Endothelial cell of umbilical vein (primary cell): ENCODE results near the gene TSPAN18. TPM values are rescaled to one million over a fixed set of nuclear protein-coding genes. Genes with fewer than 3 reads are reported as not detected.

ENCODE experiments used
- BruUV-seq: library from RNA; stranded (reverse); fragments of 400-500 nt; replicated peaks from 2 replicates; lab custom pipeline; 2021; lab: Mats Ljungman, UMichigan
- CTCF ChIA-PET: fragments of 300-600, 350-600 bp; sonication (Branson Sonifier 250); formaldehyde crosslinking; loops from one replicate; lab custom pipeline; 2021; ENCODE audit warnings: antibody characterized with exemption, inconsistent platforms; lab: Charles Lee
- POLR2A ChIA-PET: fragments of 300-600, 350-600 bp; sonication (Branson Sonifier 250); formaldehyde crosslinking; loops from one replicate; lab custom pipeline; 2021; ENCODE audit warnings: antibody characterized with exemption, inconsistent platforms; lab: Charles Lee
- DNase-seq: peaks from one replicate; pipeline ENCODE4 v3.0.0-alpha.2; 2011; ENCODE audit warnings: low read depth, low spot score
- FAIRE-seq: peaks from 2 replicates; lab custom pipeline; 2011; peaks lifted over from hg19 to GRCh38; lab: Jason Lieb, UNC
- H2AFZ ChIP-seq: 2 replicates; pipeline ENCODE4 v1.6.0; 2012; ENCODE audit warnings: low read depth, low read length, control low read depth, inconsistent platforms
- H3K27ac ChIP-seq: 2 replicates; pipeline ENCODE4 v1.5.1; 2011; ENCODE audit warnings: low read depth, mild to moderate bottlenecking, control low read depth, low read length, moderate library complexity; ENCODE audit not compliant: insufficient read depth
- H3K27me3 ChIP-seq, 2 experiments: 2 replicates each; pipeline versions ENCODE4 v1.6.0 to v1.6.1; 2011; ENCODE audit warnings: low read length in 2 of 2, mixed read lengths in 1 of 2; ENCODE audit not compliant: control insufficient read depth in 2 of 2, insufficient read depth in 2 of 2
- H3K36me3 ChIP-seq, 2 experiments: 2 replicates in 1 of 2; 3 replicates in 1 of 2; pipeline ENCODE4 v1.5.1; 2011; ENCODE audit warnings: low read length in 2 of 2, mild to moderate bottlenecking in 1 of 2, moderate library complexity in 1 of 2; ENCODE audit not compliant: control insufficient read depth in 2 of 2, insufficient read depth in 2 of 2; ENCODE audit errors: extremely low read depth in 1 of 2
- H3K4me1 ChIP-seq: 3 replicates; pipeline ENCODE4 v1.5.1; 2011; ENCODE audit warnings: mild to moderate bottlenecking, low read length; ENCODE audit not compliant: control insufficient read depth, insufficient read depth; ENCODE audit errors: extremely low read depth
- H3K4me2 ChIP-seq: 2 replicates; pipeline ENCODE4 v1.6.1; 2011; ENCODE audit warnings: low read length, control low read depth, mixed read lengths; ENCODE audit not compliant: insufficient read depth
- H3K4me3 ChIP-seq, 3 experiments: fragments of 200-600 bp in 1 of 3; sonication (generic), shearing (Covaris generic) in 1 of 3; replicated peaks in 1 of 3; 2 replicates each; pipeline ENCODE4 v1.5.1; 2011 to 2016; ENCODE audit warnings: control low read depth in 3 of 3, low read length in 3 of 3, mild to moderate bottlenecking in 2 of 3, inconsistent platforms in 1 of 3, low read depth in 1 of 3, moderate library complexity in 1 of 3; ENCODE audit not compliant: insufficient read depth in 1 of 3
- H3K79me2 ChIP-seq: 2 replicates; pipeline ENCODE4 v1.6.0; 2012; ENCODE audit warnings: low read length, inconsistent platforms; ENCODE audit not compliant: control insufficient read depth, insufficient read depth
- H3K9ac ChIP-seq: replicated peaks from 2 replicates; pipeline ENCODE3; 2011; ENCODE audit warnings: low read length, control low read depth; ENCODE audit not compliant: insufficient read depth; ENCODE audit errors: extremely low read depth
- H3K9me1 ChIP-seq: replicated peaks from 3 replicates; pipeline ENCODE4 v1.6.0; 2011; ENCODE audit warnings: mild to moderate bottlenecking, low read length; ENCODE audit not compliant: control insufficient read depth, insufficient read depth; ENCODE audit errors: extremely low read depth
- H3K9me3 ChIP-seq: replicated peaks from 2 replicates; pipeline ENCODE4 v1.5.1; 2012; ENCODE audit warnings: low read length, inconsistent platforms; ENCODE audit not compliant: control insufficient read depth, insufficient read depth
- H4K20me1 ChIP-seq: replicated peaks from 2 replicates; pipeline ENCODE3; 2011; ENCODE audit warnings: mild to moderate bottlenecking, low read length; ENCODE audit not compliant: control insufficient read depth, insufficient read depth; ENCODE audit errors: extremely low read depth
- CTCF ChIP-seq, 2 donors: IDR thresholded peaks; 1 replicate in 1 of 2; 2 replicates in 1 of 2; pipeline ENCODE4 v1.5.1; 2011; ENCODE audit warnings: low read length in 2 of 2, mild to moderate bottlenecking in 2 of 2, moderate library complexity in 2 of 2, control low read depth in 1 of 2, inconsistent platforms in 1 of 2, low read depth in 1 of 2; ENCODE audit not compliant: insufficient read depth in 1 of 2; ENCODE audit errors: extremely low read depth in 1 of 2
- EZH2 ChIP-seq: IDR thresholded peaks from 2 replicates; pipeline ENCODE4 v1.6.1; 2012; ENCODE audit warnings: borderline replicate concordance, low read depth, mild to moderate bottlenecking, moderate library complexity, low read length, inconsistent platforms; ENCODE audit not compliant: severe bottlenecking
- FOS ChIP-seq: IDR thresholded peaks from 2 replicates; pipeline ENCODE4 v1.6.1; 2011; ENCODE audit warnings: mild to moderate bottlenecking, low read length, moderate library complexity, borderline replicate concordance; ENCODE audit not compliant: insufficient read depth
- GATA2 ChIP-seq: IDR thresholded peaks from 2 replicates; pipeline ENCODE4 v1.7.0; 2011; ENCODE audit warnings: low read depth, mild to moderate bottlenecking, moderate library complexity, mixed read lengths, low read length; ENCODE audit not compliant: insufficient read length, insufficient read depth
- JUN ChIP-seq: IDR thresholded peaks from 2 replicates; pipeline ENCODE4 v1.6.1; 2011; ENCODE audit warnings: borderline replicate concordance, low read depth; ENCODE audit not compliant: insufficient read length, insufficient read depth
- MAX ChIP-seq: IDR thresholded peaks from 2 replicates; pipeline ENCODE4 v1.6.1; 2011; ENCODE audit not compliant: insufficient read depth, insufficient read length
- MYC ChIP-seq: IDR thresholded peaks from one replicate; pipeline ENCODE4 v1.6.1; 2011; ENCODE audit warnings: mild to moderate bottlenecking, low read depth, low read length
- POLR2A ChIP-seq: IDR thresholded peaks from 2 replicates; pipeline ENCODE4 v1.6.1; 2012; ENCODE audit warnings: low read depth, mild to moderate bottlenecking, control low read depth, low read length
- POLR2AphosphoS5 ChIP-seq: IDR thresholded peaks from 2 replicates; pipeline ENCODE4 v1.6.1; 2012; ENCODE audit warnings: low read depth, mild to moderate bottlenecking, control low read depth, low read length, moderate library complexity; ENCODE audit not compliant: insufficient read depth
- dilution Hi-C: fragments of 300-500 bp; cut with MboI; formaldehyde crosslinking; loops from one replicate; pipeline ENCODE4 v1.15.0; 2019; ENCODE audit warnings: low sequenced_read_pairs; ENCODE audit not compliant: extremely low pct_ligation_motif_present
- intact Hi-C: fragments of 100-400 bp; cut with micrococcal nuclease; formaldehyde crosslinking; loops from one replicate; pipeline ENCODE4 v1.10.0; 2022
- polyA plus RNA-seq, 4 experiments: library from polyadenylated mRNA; depleted of rRNA in 3 of 4; stranded (reverse) in 3 of 4; unstranded in 1 of 4; fragments of >200 nt; gene quantifications; 2 replicates each; pipeline versions ENCODE4 v1.2.1 to v1.2.3, GENCODE V29; 2011 to 2012; ENCODE audit warnings: missing spikeins in 1 of 4
- total RNA-seq: library from RNA; stranded (reverse); gene quantifications from 2 replicates; pipeline ENCODE4 v1.2.3, GENCODE V29; 2021

Gene TSPAN18
- total and polyA plus RNA-seq, 2 donors (not counting 3 experiments of a cell fraction or from before 2014, with no cell fraction given), result 32.2 to 118 TPM

- no peaks in the 10 kb centered on the region for H3K79me2 ChIP-seq
- no peak overlapping the region for H3K4me3 ChIP-seq
- TF ChIP-seq FOS (no peak), CTCF (IDR thresholded peaks at IDR 0.05; ENCODE audit: extremely low read depth in 1 of 2, insufficient read depth in 1 of 2, low read depth in 1 of 2, low read length in 2 of 2) (no peak), POLR2AphosphoS5 (no peak), POLR2A (no peak), MAX (no peak), EZH2 (no peak), MYC (no peak), JUN (no peak), GATA2 (no peak)
- H3K9me3 ChIP-seq, result no peaks in the 10 kb centered on the region
- H4K20me1 ChIP-seq, result no peaks in the 10 kb centered on the region
- ChIA-PET POLR2A (no interaction called here), CTCF (interaction anchor here (0.9 to 1.7 kb wide), 5 partner anchors 12 to 374 kb away, joined by 3 to 5 read pairs (median 3); no protein-coding TSS in a partner anchor)
- H2AFZ ChIP-seq, result no peak overlapping the region
- H3K27me3 ChIP-seq, result peaks cover 0 to 2% of the 10 kb centered on the region in 2 experiments
- dilution Hi-C loops, result no loop called here
- H3K9ac ChIP-seq, result no peak overlapping the region
- H3K36me3 ChIP-seq, result no peaks in the 10 kb centered on the region
- no peak for DNase-seq
- H3K4me1 ChIP-seq, result peaks cover 3% of the 10 kb centered on the region
- no peak for FAIRE-seq
- intact Hi-C loops, result no loop called here
- H3K9me1 ChIP-seq, result no peaks in the 10 kb centered on the region
- H3K4me2 ChIP-seq, result no peak overlapping the region
- no peak overlapping the region for H3K27ac ChIP-seq
- no TSS peak for BruUV-seq
Measured at GRCh38 chr11:44736791-44737190, 10.0 kb downstream of the TSPAN18 start.
